GM18499 (cell line): Measurements from ENCODE around the gene TM4SF1.
"Not testable (repeated sequence)": the region's sequence is repeated elsewhere in the genome, so short reads cannot be mapped to it uniquely, and the experiment has no call there.

Experiments used
- ATAC-seq: cut with Tn5 transposase; IDR thresholded peaks from one replicate; pipeline ENCODE4 v1.9.1; 2021; ENCODE audit warnings: moderate number of reproducible peaks; ENCODE audit not compliant: insufficient read depth, unreplicated experiment

TM4SF1 gene

DNA sequence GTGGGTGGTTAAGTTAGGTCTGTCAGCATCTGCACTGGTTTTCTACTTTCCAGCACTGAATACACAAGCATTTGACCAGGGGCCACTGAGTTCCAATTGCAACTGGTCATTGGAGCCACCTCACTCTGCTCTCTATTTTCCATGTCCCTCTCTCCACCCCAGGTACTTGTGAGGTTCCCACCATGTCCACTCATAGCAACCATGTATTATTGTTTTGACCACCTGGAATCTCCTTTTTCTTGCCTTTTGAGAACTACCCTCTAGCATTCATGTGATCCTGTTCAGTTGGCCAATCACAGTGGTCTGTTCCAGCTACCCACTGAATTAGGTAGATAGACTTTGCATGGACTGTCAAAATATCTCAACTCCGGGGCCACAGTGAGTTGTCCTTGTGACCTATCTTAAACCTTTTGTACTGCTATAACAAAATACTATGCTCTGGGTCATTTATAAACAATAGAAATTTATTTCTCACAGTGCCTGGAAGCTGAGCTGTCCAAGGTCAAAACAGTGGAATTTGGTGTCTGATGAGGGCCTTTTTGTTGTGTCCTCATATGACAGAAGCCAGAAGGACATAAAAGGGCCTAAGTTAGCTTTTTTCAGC, 23.8 kb downstream of the TM4SF1 start:
- ATAC-seq, result no peak

DNA sequence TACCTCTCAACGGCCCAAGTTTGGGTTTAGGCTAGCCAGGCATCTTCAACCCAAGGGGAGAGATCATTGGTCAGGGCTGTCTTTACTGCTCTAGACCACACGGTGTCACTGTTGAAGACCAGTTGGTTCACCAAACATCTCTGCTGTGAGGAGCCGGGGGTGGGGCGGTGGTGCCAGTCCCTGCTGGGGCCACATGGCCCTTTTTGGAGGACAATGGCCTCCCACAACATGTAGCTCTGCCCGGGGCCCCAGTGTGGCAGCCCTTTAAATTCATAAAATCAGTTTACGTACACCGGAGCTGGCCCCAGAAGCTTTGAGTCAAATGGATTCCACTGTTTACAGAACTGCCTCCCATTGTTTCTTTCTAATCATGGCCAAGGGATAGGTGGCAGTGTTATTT, 24.9 kb downstream of the TM4SF1 start:
- ATAC-seq, result peak; percentile 70

DNA sequence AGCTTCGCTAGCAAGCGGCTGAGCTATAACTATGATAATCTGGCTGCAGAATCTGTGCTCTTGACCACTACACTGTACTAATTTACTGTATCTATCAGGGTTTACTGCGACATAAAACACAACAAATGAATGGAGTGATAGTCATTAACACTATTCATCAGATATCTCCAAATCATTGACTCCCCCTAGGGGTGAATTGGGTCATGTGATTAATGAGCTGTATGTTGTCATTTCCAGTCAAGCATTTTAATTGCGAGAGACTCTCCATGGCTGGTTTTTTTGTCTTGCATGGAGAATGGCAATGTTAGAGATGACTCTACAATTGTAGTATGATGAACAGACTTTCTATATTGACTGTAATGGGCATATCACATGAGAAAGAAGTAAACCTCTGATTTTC, 33.5 kb downstream of the TM4SF1 start:
- ATAC-seq, result no peak

DNA sequence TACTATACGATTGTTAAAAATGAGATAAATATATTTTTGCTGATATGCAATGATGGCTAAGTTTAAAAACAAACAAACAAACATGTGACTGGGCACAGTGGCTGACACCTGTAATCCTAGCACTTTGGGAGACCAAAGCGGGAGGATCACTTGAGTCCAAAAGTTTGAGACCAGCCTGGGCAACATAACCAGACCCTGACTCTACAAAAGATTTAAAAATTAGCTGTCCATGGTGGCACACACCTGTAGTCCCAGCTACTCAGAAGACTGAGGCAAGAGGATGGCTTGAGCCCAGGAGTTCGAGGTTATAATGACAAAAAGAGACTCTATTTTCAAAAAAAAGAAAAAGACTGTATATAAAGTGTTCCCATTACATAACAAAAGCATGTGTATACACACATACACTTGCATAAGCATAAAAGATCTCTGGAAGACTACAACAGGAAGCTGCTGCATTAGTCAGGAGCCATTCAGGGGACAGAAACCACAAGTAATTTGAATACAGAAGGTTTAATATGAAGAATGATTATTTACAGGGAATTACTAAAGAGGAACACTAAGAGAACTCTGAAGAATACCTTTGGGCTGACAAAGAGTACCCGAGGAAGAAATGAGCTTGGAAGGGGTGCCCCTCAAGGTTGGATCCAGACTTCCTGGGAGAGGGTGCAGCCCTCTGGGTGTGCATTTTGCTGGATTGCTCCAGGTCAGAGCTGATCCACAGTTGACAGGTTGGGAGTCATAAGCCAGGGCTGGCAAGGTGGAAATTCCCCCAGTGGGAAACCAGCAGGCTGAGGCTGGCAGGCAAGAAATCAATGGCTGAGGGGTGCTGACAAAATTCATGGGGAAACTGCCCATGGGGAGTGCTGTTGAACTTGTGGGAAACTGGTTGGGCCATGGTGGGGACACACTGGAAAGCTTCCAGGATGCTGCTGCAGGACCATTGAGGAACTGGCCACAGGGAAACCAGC, 34.8 kb downstream of the TM4SF1 start:
- ATAC-seq, result no peak

DNA sequence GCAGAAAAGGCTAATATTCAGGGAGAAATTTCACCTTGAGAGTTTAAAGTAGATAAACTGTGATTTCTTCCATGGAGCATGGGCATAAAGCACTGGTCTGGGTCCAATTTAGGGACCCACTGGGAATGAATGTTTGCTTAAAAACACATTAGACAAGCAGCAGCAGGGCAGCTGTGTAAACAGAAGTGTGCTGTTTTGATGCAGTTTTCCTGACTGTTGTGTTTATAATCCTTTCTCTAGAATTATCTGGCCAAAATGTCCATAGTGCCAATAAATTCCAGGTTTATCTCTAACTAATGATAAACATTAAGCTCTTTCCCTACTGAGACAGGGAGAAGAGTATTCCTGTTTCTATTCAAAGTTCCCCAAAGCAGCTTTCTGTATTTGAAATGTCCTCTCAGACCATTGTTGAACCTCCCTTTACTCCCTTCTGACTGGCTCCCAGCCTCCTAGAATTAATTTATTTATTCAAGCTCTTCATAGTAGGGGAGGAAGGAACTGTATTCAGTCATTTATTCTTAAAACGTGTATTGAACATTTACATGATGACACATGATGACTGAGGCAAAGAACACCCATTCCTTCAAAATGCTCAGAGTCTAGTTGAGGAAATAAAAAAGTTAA, 37.0 kb downstream of the TM4SF1 start:
- no peak for ATAC-seq

DNA sequence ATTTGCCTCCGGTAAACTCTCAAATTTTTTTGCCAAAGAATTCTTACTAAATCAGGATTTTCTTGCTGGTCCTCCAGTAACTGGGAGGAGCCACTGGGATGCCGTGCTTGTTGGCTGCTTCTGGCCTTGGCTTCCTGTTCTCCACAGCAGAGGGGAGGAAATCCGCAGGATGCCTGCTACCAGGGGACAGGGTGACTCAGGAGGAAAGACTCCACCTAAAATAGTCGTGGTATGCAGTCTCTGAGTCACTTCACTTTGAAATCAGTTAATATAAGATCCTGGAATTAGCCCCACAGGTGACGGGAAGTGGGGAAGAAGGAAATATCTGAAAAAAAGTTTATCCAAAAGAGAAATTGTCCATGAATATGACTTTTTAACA, 37.5 kb downstream of the TM4SF1 start:
- ATAC-seq, result no peak

DNA sequence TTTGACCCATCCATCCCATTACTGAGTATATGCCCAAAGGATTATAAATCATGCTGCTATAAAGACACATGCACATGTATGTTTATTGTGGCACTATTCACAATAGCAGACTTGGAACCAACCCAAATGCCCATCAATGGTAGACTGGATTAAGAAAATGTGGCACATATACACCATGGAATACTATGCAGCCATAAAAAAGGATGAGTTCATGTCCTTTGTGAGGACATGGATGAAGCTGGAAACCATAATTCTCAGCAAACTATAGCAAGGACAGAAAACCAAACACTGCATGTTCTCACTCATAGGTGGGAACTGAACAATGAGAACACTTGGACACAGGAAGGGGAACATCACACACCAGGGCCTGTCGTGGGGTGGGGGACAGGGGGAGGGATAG, 40.0 kb downstream of the TM4SF1 start:
- ATAC-seq, result not testable (repeated sequence)

DNA sequence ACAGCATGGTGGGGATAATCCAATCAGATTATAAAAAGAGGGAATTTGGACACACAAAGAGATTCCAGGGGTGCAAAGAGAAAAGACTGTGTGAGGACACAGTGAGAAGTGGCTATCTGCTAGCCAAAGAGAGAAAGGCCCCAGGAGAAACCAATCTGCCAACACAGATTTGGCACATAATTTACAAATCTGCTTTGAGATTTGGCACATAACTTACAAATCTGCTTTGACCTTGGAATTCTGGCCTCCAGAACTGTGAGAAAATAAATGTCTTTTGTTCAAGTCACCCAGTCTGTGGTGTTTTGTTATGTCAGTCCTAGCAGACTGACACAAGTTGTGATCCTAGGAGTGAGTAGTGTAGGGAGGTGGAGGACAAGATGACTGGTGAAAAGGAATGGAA, 40.5 kb downstream of the TM4SF1 start:
- no peak for ATAC-seq

DNA sequence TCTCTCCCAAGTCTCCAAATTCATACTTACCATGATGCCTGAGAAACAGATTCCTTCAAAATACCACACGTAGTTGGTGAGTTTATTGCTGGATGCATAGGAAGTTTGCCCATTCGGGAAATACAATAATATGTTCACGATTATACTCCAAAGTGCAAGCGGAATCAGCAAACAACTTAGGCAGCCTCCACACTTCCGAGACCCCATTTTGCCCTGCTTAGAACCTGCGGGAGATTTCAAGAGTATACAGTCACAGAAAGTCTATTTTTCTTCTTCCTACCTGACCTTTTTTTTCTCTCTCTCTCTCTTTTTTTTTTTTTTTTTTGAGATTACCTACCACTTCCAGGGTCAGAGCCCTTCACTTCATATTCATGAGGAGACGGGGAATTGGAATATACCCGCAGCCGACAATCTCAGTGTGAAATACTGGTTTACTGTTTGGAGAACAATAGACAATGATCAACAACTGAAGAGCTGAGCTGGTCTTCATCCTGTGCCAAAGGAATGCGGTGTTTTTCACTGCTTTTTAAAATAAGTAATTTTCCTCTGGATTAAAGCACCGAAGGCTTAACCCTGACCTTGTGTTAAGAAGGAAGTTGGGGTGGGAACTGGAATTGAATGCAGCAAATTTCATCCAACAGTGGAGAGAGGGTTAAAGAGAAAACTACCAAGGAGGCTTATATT, 44.1 kb downstream of the TM4SF1 start, which contains the start of gene TM4SF18:
Gene TM4SF18 (minus strand): TSS at position 461 of the 684 bp plus-strand sequence. CDS start 254 bp downstream, at position 207.
- no peak for ATAC-seq

DNA sequence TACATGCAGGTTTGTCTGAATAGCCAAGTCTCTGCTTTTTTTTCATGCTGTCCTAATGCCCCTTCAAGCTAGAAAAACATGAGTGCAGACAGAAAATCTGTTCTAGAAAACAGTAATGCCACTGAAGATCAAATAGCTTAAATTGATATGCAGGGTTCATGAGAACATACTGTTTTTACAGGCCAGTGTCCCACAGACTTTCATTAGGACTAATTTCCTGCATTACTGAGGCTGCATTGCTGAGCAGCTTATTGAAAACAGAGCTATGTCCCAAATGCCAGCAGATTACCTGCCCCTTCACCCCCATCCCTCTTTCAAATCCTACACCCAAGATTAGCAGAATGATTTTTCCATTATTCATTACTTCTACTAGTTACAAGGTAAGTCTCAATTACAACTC, 44.7 kb downstream of the TM4SF1 start:
- no peak for ATAC-seq

DNA sequence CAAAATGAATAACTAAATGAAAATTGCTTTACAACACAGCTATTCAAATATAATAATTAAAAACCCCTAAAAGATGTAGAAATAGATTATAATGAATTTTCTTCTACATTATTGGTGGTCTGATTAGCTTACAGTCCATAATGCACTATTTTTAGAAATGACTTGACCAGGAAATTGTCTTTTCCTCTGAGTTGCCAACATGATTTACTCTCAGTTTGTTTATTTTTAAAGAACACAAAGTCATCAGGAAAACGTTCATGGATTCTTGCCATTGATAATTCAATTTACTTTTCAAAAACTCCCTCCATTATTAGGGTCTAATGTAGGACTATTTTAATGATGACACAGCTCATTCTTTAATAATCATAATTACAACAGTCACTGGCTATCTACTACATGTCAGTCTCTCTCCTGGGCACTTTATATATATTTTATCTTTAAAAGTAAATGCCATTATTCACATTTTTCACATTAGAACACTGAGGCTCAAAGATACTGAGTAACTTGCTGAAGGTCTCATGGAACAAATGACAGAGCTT, 45.2 kb downstream of the TM4SF1 start:
- ATAC-seq, result no peak

DNA sequence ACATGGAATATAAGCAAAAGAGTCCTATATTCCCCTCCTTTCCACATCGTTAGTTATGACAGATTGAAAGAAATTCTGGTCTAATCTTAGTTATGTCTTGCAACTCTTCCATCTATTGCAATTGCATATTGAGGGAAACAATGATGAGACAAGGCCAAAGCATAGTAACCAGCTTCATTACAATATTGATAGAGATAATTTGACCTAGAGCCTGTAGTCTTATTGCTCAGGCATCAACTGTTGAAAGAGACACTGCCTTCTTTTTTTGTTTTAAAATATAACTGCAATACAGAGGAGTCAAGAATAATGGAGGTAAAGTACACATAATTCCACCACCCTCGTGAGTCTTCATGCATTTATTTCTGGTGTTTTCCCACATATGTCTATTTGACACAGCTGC, 46.1 kb downstream of the TM4SF1 start:
- no peak for ATAC-seq

DNA sequence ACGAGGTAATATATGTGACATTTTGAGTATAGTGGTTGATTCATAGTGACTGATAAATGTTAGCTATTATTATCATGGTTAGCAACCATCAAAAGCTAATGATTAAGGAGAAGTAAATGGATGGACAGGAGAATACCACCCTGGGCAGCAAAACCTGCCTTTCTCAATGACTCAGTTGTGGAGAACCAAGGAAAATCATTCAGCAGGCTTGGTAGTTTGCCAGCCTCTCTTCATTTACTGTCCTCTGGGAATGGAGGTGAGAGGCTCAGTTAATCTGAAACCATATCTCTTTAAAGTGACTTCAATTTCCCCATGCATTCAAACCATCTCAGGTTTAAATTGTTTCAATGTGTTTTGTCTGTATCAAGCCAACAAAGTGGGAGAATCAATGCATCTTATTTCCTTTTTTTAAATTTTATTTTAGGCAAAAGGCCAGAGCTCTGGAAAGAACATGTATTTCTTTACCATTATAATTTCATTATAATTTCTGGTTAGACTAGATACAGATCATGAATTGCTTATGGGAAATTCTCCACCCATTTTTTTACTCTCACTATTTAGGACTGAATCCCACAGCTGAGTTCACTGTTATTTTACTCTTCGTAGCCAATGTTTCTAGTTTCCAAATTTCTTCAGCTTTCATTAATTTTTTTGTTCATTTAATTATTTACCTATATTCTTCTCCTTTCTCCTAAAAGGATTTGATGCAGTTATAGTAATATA, 46.7 kb downstream of the TM4SF1 start:
- ATAC-seq, result no peak

DNA sequence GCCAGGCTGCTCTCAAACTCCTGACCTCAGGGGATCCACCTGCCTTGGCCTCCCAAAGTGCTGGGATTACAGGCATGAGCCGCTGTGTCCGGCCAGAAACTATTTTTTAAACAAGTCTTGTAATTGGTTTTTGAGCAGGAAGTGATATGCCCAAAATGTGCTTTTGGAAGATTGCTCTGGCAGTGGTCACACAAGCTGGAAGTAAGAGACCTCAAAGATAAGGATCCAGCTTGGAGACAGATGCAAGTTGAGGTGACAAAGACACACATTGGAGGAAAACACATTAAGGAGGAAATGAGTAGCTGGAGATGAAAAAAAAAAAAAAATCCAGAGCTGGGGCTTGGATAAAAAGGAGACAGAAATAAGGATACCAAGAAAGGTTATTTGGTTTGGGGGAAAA, 50.3 kb downstream of the TM4SF1 start:
- no peak for ATAC-seq

DNA sequence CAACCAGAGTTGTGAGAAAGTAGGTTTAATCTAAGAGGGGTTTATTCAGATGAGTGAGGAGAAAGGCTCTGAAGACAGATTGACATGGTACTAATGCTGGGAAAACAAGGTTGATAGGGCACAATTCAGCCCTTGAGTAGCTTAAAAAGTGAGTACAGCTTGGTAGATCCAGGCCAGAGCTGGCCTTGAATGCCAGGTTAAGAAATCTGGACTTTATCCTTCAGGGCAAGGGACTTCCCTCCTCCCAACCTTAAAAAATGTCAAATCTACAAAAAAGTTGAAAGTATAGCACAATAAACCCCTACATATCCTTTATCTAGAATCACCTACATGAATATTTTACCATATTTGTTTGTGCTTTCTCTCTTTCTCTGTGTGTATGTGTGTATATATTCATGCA, 51.9 kb downstream of the TM4SF1 start:
- no peak for ATAC-seq

DNA sequence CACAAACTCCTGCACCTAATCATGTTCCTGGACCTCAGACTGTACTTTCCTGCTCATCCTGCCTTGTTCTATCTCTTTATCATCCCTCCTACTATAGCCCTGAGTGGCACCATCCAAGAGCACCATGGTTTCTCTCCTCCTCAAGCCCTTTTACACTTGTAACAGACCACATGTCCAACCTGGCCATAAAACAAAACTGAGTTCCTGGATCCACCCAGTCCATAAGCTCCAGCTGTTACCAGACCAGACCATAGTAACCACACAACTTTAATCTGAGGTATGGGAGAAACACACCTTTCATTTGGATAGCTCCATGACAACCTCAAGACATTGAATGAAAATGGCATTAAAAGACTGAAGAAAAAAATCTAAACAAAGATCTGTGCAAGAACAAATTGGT, 53.1 kb downstream of the TM4SF1 start:
- no peak for ATAC-seq

DNA sequence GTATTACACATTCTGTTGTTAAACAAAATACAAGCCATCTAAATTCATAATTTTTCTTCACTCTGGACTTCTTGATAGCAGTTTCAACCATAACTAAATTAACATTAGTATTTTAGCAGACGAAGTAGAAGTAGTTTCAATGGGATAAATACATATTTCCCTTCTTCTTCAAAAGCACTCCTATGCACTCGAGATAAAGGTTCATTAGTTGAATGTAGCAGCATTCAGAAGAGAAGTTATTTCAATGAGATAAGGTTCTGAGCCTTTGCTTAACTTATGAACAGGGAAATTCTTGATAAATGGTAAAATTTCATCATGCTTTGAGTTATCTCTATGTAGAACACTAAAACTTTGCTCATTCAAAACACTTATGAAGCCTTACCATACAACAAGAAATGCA, 55.8 kb downstream of the TM4SF1 start:
- ATAC-seq, result no peak

DNA sequence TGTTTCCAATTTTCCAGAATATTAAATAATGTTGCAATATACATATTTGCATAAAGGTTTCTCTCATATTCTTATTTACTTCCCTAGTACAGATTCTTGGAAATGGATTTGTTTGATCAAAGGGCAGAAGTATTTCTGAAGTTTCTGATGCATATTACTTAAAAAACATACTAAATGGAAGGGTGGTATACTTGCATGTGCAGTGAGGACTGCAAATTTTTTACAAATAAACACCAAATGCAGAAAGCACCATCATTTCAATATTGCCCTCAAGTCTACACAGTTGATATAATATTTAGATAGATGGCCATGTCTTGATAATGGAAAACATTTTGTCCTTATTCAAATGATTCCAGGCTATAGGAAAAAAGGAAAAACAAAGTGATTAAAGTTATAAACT, 56.3 kb downstream of the TM4SF1 start:
- no peak for ATAC-seq

DNA sequence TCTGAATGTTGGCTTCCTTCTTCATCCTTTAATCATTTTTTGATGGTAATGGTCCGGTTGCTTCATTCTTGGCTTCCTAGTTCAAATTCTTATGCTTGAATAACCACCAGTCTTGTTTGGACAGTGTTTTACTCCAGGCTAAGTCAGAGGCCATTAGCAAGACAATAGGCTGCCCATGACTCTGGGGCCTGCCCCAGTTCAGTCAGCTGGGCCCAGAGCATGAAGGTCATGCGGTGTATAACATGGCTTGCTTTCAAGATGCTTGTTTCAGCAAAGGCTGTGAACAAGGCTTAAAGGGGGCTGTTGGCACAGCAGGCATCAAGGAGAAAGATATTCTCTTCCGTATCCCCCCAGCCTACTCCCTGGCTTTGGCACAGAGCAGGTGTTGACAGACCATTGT, 57.7 kb downstream of the TM4SF1 start:
- ATAC-seq, result no peak
